ENCODE measurements around the gene MUC4.
A peak's percentile ranks its signal among the peaks of the same experiment; 100 is the strongest.

The MUC4 gene

GRCh38 chr3:195811756-195812155 lies at the start of gene MUC4:
Gene MUC4, minus strand, starts transcription at chr3:195811929. Its CDS starts 112 bp downstream, at chr3:195811817.
- DNase-seq = no peak

- DNase-seq = no peak
Measured at GRCh38 chr3:195860456-195860855, 48.7 kb upstream of the MUC4 start.

DNA sequence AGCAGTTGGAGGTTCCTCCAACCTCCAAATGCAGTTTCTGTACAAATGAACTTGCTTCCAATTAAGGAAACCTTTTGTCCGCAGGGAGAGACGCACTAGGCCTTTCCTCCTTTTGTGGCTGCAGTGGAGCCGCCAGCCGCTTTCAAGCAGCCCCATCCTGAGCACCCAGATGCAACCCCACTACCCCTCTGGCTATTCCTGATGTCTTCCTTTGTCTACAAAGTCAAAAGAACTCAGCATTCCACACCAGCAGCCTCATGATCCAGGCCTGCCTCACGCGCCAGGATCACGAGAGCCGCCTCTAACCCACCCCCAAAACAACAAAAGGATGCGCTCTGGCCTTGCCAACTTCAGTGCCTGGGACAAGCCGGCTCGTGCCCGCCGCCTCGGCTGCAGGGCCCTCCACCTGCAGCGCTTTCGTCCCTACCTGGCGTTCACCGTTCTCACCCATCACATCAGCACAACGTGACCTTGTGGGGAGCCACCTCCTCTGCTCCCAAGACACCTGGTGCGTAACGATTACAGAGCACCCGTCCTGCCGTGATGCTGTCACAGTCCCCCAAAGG lies 48.2 kb upstream of the MUC4 start:
- DNase-seq = no peak

DNA sequence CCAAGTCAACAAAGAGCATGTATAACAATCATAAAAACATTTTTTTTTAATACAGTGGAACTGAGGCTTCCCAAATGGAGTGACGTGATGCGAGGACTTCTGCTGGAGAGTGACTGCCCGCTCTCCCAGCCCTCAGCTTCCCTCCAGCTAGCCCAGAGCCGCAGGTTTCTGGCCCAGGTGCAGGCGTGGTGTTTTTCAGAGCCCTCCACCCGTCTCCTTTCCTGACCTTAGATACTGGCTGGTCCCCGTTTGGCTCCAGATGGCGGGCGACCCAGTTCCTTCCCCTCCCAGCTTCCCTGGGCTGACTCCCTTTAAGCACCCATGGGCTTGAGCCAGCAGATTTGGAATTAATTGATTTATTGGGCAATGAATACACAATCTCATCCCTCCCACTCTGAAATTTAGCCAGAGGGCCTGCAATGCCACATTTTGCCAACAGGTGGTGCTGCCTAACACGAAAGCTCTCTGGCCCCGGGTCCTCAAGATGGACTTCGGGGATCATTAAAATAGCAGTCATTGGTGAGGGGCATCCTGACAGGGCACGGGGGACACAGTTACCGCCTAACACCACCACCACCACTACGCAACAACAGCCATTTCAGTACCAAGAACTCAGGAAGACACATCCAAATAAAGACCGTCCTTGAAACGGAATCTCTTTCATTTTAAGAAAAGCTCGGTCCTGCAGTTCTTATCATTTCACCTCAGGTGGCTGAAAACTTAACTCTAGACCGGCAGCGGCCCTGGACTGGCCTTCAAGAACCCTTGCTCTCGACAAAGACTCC lies 47.5 kb upstream of the MUC4 start:
- DNase-seq = peak in 1 of 2 experiments; percentile 34

DNA sequence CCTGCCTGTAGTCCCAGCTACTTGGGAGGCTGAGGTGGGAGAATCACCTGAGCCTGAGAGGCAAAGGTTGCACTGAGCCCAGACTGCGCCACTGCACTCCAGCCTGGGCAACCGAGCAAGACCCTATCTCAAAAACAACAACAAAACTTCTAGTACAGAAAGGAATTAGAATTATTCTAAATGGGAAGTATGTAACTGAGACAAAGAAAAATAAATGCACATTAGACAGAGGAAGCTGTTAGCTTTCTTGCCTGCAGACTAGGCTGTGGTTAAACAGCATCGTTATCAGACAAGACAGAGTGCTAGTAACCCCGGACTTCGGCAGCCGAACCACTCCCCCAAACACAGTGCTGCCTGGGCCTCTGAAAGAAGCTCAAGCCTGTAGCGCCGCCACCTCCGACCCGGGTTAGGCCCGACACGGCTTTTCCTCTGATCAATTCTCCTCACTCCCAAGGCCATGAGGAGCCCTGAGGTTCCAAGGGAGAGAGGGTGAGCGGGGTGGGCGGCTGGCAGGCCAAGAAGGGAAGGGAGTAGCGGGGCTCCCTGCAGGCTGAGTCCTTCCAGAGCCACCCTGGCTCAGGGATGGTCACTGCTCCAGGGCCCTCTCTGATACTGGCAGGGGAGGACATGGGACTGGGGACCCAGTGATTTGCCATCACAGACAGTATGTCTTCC lies 44.8 kb upstream of the MUC4 start:
- DNase-seq = no peak

DNA sequence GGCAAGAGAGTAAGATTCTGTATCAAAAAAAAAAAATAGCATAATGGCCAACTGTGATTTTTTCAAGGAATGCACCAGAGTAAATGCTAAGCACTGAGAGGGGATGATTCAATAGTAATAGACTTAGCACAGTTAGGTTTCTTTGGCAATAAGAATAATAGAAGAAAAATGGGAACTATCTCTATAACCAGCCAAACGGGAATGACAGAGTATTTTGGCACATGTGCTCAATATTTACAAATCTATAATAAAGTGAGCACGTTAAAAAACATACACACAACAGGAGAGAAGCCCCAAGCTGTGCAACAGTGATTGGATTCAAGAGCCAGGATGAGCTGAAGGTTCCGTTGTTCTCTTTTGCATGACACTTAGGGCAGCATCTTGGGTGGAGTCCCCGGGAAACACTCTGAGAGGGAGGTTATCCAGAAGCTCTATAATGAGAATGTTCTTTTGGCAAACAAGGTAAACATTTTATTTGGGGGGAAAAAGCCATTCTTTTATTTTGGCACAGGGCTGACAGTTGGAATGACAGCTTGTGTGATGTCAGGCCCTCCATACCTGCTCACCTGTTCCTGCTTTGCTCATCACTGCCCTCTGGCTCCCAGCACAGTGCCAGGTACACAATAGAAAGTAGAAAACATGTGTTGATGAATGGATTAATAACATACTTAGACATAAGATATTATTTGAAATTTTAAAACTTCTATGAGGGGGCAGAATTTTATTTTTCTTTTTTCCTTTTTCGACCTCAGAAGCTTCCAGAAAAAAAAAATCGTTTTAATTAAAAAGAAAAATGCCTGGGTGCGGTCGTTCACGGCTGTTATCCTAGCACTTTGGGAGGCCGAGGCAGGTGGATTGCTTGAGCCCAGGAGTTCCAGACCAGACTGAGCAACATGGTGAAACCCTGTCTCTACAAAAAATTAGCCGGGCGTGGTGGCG lies 44.0 kb upstream of the MUC4 start:
- DNase-seq = no peak

GRCh38 chr3:195854628-195855294 lies 43.0 kb upstream of the MUC4 start:
- no peak for DNase-seq

- no peak for DNase-seq
Measured at GRCh38 chr3:195853996-195854395, 42.3 kb upstream of the MUC4 start.

DNA sequence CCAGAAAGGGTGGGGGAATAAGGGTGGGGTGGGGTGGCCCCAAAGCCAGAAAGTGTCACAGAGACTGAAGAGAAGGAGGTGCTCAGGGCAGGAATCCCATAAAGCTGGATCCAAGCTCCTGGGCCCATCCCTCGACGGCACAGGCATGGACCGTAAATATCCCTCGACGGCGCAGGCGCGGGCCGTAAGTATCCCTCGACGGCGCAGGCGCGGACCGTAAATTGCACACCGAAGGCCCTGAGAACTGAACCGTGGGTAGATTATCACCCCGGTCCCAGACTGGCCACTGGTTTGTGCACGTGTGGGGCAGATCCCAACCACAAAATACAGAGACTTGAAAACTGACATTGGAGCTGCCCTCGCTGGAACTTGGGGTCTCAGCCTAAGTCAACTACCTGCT lies 41.3 kb upstream of the MUC4 start:
- DNase-seq = no peak

DNA sequence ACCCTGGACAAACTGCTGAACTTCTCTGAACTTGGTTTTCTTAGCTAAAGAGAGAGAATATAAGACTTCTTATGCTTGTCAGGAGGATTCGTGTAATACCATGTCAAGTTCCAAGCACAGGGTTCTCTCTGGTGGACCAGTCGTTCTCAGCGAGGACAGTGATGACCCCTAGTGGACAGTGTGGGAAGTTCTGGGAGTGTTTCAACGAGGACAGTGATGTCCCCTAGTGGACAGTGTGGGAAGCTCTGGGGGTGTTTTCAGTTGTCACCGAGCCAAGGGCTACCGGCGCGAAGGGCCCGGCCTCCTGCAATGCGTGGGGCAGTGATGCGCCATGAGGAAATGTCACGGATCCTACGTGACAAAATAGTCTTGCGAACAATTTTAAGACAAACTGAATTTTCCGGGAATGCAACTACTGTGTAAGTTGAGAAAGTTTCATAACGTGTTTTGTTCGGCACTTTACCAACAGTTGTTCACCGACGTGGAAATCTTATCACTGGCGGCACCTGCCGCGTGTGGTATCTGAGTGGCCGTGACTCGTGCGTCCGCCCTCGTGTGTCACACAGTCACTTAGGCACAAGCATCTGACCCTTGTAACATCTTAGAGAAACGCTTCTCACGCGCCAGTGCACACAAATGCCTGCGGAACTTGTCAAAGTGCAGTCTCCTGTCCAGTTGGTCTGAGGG lies 39.3 kb upstream of the MUC4 start:
- peak; percentile 53 to 67 for DNase-seq

GRCh38 chr3:195849322-195850074 lies 37.8 kb upstream of the MUC4 start:
- no peak for DNase-seq

DNA sequence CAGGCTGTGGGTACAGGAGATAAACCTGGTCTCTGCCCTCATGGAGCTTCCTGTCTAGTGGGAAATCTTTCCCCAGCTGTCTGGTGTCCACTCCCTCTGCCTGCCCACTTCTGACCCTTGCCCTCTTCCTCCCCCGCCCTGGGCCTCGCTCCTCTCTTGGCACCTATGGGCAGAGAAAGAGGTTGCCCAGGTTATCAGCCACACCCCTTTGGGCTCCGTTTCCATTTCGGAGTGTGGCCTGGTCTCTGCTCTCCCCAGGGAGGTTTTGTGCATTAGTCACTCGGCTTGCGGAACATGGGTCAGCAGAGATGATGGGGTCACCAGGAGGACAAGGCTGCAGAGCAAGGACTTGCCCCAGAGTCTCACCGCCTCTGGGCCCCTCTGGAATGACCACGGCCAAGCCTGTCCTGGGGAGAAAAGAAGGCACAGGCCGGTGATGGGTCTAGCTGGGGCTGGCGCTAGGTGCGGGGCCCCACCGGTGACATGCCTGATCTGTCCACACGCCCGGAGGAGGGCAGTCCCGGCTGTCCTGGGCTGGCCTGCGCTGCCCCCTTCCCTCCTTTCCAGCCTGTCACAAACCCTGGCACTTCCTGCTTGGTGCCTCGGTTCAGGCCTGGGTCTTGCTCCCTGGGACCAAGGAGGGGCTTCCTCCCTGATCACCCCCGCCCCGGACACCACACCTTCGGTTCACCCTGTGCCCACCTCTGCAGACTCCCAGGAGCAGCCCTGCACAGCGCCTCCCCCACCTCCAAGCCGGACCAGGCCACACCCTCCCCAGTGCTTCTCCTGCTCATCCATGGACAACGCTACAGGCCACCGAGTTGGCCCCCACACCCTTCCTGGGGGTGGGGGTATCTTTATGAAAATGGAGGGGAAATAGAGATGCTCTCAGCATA lies 35.6 kb upstream of the MUC4 start:
- no peak for DNase-seq

DNA sequence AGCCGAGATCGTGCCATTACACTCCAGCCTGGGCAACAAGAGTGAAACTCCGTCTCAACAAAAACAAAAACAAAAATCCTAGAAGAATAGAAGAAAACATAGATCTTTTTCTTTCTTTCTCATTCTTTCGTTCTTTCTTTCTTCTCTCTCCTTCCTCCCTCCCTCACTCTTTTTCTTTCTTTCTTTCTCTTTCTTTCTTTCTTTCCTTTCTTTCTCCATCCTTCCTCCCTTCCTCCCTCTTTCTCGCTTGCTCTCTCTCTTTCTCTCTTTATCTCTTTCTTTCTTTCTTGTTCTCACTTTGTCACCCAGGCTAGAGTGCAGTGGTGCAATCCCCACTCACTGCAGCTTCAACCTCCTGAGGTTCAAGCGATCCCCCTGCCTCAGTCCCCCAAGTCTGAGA lies 33.8 kb upstream of the MUC4 start:
- DNase-seq = no peak

GRCh38 chr3:195844671-195845218 lies 33.0 kb upstream of the MUC4 start:
- no peak for DNase-seq

DNA sequence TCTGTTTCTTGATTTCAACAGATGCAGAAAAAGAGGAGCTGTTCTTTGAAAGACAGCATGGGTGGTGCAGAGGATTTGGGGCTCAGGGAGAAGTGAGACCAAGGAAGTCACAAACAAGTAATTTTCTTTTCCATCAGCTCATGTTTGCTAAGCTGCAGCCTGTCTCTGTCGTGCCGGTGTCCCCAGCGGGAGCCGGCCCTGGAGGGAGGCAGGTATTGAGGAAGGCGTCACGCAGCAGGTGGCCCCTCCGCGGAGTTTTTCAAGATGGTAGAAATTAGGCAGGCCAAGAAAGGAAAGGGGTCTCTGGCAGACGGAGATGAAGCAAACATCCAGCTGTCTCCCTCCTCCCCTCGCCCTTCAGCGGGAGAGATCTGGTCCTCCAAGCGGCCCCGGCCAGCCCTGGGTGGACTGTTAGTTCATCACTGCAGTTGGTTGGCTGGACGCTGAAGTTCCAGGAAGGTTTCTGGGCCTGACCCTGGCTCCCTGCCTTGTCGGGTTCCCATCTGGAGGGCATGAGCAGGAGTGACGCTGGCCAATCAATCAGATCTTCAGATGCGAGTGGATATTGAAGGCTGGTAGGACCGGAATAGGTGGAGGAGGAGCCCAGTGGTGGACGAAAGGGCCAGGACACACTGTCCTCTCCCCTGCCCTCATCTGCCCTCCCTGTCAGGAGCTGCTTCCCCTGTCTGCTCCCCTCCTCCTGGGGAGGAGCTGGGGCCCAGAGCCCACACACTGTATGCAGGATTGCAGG lies 27.7 kb upstream of the MUC4 start:
- no peak for DNase-seq

DNA sequence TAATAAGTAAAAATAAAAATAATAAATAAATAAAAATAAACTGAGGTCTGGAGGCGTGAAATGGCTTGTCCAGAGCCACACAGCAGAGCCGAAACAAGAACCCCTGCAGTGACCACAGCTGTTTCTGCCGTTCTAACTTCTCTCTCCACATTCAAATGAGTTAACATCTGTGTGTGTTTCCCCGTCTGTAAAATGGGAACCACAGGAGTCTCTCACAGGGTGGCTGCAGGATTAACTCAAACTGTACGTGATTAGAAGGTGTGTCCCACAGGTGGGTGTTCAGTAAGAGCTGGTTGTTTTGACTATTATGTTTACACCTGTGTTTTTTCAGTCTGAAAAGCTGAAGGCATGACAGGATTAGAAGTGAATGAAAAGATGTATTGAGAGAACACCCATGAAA lies 27.0 kb upstream of the MUC4 start:
- DNase-seq = no peak

DNA sequence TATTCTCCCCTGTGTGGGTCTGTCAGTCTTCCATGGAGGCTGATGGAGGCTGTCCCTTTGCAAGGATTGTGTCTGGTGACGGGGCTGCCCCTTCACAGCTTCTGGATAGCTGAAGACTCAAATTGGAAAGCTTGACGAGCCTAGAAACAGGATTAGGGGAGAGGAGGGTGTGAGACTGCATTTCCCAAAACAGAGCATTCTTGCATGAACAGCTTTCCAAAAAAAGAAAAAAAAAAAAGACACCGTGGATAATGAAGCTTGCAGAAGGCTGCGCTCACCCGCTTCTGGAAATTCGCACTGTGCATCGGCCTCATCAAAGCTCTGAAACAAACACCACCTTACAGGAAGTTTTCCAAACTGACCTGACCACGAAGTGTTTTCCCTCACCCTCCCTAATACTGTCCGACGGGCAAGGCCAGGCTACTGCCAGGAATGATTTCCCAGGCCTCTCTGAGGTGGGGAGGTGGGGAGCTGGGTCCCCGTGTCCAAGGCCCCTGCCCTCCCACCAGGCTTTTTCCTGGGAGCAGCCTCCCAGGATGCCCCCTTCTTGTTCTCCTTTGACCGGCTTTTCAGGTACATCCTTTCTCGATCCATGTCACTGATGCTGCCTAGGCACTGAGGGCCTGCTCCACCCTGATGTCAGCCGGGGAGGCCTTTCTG lies 24.9 kb upstream of the MUC4 start:
- DNase-seq = no peak

DNA sequence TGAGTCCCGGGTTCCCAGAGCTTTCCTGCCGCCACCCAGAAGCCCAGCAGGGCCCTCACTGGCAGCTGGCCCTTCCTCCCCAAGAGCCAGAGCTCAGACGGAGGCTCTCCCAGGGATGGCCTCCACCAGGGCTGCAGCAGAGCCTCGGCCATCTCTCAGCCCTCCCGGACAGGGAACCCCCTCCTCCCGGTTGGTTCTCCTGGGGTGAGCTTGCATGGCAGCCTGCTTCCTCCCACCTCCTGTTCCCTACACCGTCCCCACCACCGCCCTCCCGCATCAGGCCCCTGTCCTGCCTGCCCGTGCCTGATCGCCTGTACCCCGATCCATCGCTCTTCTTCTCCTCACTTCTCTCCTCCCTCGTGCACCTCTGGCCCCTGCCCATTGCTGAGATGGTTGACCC lies 24.1 kb upstream of the MUC4 start:
- no peak for DNase-seq

Measured in SHP77 (cell line).